AG04449 (cell line): ENCODE results near the gene ALDH5A1.

Source experiments
- CTCF ChIA-PET: fragments of 350-600 bp; formaldehyde crosslinking; extraction: SDS; loops from one replicate; lab custom pipeline; 2021; ENCODE audit warnings: antibody characterized with exemption; lab: Yijun Ruan, JAX
- POLR2A ChIA-PET: fragments of 400-600, 350-600 bp; formaldehyde crosslinking; extraction: SDS; loops from one replicate; lab custom pipeline; 2020; ENCODE audit warnings: antibody characterized with exemption, inconsistent platforms; lab: Yijun Ruan, JAX
- DNase-seq: peaks from one replicate; pipeline ENCODE4 v3.0.0-alpha.2; 2010; ENCODE audit warnings: low read depth, low spot score
- H3K4me3 ChIP-seq: 2 replicates; pipeline ENCODE4 v1.5.1; 2011; ENCODE audit warnings: low read depth, mild to moderate bottlenecking, control low read depth, low read length
- TF ChIP-seq, protein P1 (sequence below): IDR thresholded peaks from one replicate; pipeline ENCODE4 v1.5.1; 2011; ENCODE audit warnings: mild to moderate bottlenecking, moderate library complexity, low read length, control low read depth, inconsistent platforms; ENCODE audit not compliant: insufficient read depth; ENCODE audit errors: missing control alignments

Gene ALDH5A1

GRCh38 chr6:24524805-24525204, 30.0 kb downstream of the ALDH5A1 start:
- TF ChIP-seq, protein P1, sequence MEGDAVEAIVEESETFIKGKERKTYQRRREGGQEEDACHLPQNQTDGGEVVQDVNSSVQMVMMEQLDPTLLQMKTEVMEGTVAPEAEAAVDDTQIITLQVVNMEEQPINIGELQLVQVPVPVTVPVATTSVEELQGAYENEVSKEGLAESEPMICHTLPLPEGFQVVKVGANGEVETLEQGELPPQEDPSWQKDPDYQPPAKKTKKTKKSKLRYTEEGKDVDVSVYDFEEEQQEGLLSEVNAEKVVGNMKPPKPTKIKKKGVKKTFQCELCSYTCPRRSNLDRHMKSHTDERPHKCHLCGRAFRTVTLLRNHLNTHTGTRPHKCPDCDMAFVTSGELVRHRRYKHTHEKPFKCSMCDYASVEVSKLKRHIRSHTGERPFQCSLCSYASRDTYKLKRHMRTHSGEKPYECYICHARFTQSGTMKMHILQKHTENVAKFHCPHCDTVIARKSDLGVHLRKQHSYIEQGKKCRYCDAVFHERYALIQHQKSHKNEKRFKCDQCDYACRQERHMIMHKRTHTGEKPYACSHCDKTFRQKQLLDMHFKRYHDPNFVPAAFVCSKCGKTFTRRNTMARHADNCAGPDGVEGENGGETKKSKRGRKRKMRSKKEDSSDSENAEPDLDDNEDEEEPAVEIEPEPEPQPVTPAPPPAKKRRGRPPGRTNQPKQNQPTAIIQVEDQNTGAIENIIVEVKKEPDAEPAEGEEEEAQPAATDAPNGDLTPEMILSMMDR, result peak; percentile 54
- H3K4me3 ChIP-seq, result no peak overlapping the region
- CTCF ChIA-PET, result interaction anchor here (0.7 to 6.1 kb wide), 8 partner anchors 9 to 242 kb away, joined by 3 to 22 read pairs (median 4); no protein-coding TSS in a partner anchor
- peak; percentile 7 for DNase-seq
- POLR2A ChIA-PET, result no interaction called here

- ChIA-PET CTCF (interaction anchor here (3.3 kb wide), 1 partner anchor 9 kb away, joined by 14 read pairs; no protein-coding TSS in a partner anchor), POLR2A (no interaction called here)
- H3K4me3 ChIP-seq, result no peak overlapping the region
- TF ChIP-seq, protein P1, result no peak
- peak; percentile 9 for DNase-seq
Measured at GRCh38 chr6:24529985-24530384, 35.2 kb downstream of the ALDH5A1 start.

- ChIA-PET CTCF (interaction anchor here (1.6 kb wide), 1 partner anchor 10 kb away, joined by 4 read pairs; no protein-coding TSS in a partner anchor), POLR2A (no interaction called here)
- DNase-seq, result no peak
- TF ChIP-seq, protein P1, result no peak
- H3K4me3 ChIP-seq, result no peak overlapping the region
Measured at GRCh38 chr6:24534329-24534728, 39.6 kb downstream of the ALDH5A1 start.

DNA sequence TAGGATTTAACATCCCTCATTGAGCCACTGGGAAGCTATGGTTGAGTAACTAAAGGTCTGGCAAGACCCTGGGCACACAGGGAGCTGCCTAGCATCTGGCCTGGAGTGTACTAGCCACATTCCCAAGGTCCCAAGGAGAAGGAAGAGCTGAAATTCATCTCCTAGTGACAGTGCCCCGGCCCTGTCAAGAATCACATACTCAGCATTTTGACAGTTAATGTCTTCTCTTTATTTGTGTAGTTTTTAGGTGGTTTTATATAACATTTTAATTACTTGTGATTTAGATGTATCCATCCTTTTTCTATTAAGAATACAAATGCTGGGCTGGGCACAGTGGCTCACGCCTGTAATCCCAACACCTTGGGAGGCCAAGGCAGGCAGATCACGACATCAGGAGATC, 40.4 kb downstream of the ALDH5A1 start:
- TF ChIP-seq, protein P1, result no peak
- POLR2A ChIA-PET, result no interaction called here
- no peak overlapping the region for H3K4me3 ChIP-seq
- CTCF ChIA-PET, result interaction anchor here (1.6 to 1.9 kb wide), 2 partner anchors 11 to 14 kb away, joined by 4 read pairs; no protein-coding TSS in a partner anchor
- no peak for DNase-seq

DNA sequence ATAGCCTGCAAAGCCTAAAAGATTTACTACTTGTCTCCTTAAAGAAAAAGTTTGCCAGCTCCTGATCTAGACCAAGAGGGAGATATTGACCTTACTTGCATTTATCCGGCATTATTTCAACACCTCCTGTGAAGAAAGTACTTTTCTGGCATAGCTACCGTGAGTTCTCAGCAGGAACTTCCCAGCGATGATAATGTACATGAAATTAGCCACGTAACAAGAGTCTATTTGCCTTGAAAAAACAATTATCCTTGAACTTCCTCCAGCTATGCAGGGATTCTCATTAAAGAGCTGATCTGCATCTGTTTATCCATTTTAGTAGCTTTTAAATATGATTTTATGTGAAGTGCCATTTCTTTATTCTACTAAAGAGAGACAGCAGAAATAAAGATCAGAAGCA, 41.7 kb downstream of the ALDH5A1 start:
- no peak overlapping the region for H3K4me3 ChIP-seq
- CTCF ChIA-PET, result interaction anchor here (0.9 to 1.9 kb wide), 4 partner anchors 13 to 47 kb away, joined by 3 to 7 read pairs (median 4); no protein-coding TSS in a partner anchor
- TF ChIP-seq, protein P1, result no peak
- POLR2A ChIA-PET, result no interaction called here
- no peak for DNase-seq

DNA sequence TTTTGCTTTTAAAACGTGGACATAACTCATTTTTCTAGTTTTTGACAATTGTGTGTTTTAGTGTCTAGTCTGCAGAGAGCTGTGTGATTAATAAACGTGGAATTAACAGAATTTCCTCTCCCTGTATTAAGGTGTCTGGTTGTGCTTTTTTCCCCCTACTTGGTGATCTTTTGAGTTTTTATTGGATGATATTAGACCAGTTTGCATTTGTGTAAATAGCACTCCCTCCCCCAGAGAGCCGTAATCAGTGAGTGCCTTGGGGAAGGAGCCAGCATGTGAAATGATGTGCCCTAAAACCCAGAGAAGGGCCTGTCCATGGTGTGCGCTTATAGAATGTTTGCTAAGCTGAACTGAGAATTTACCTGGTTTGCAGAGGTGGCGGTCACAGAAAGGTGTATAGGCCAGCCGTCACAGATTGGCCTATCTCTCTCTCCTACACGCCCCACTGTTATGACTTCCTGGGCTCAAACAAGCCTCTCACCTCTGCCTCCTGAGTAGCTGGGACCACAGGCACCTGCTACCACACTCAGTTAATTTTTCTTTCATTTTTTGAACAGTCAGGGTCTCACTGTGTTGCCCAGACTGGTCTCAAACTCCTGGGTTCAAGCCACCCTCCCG, 42.4 kb downstream of the ALDH5A1 start:
- H3K4me3 ChIP-seq, result no peak overlapping the region
- no peak for DNase-seq
- ChIA-PET CTCF (interaction anchor here (0.9 to 1.3 kb wide), 3 partner anchors 14 to 47 kb away, joined by 3 to 7 read pairs (median 3); no protein-coding TSS in a partner anchor), POLR2A (no interaction called here)
- TF ChIP-seq, protein P1, result no peak
